Muscle layer of duodenum (tissue), 2 donors: ENCODE results near the gene DYNC2H1.

Experiments used
- H3K27ac ChIP-seq: one replicate; pipeline ENCODE4 v1.7.0; 2013; ENCODE audit warnings: mild to moderate bottlenecking, low read length
- H3K27me3 ChIP-seq: one replicate; pipeline ENCODE4 v1.7.0; 2013; ENCODE audit warnings: low read depth, mild to moderate bottlenecking, control low read depth, low read length
- H3K36me3 ChIP-seq, 2 donors: one replicate each; pipeline ENCODE4 v1.7.0; 2013; ENCODE audit warnings: low read length in 2 of 2, control low read depth in 1 of 2, mild to moderate bottlenecking in 1 of 2; ENCODE audit not compliant: insufficient read depth in 2 of 2, control insufficient read depth in 1 of 2
- H3K4me1 ChIP-seq, 2 donors: one replicate each; pipeline ENCODE4 v1.7.0; 2013; ENCODE audit warnings: low read length in 2 of 2, mild to moderate bottlenecking in 2 of 2, control low read depth in 1 of 2, moderate library complexity in 1 of 2; ENCODE audit not compliant: insufficient read depth in 2 of 2, control insufficient read depth in 1 of 2
- H3K4me3 ChIP-seq, 2 donors: one replicate each; pipeline ENCODE4 v1.7.0; 2013; ENCODE audit warnings: low read length in 2 of 2, low read depth in 1 of 2, mild to moderate bottlenecking in 1 of 2
- H3K9me3 ChIP-seq, 2 donors: one replicate each; pipeline ENCODE4 v1.7.0; 2013; ENCODE audit warnings: low read length in 2 of 2, control low read depth in 1 of 2, mild to moderate bottlenecking in 1 of 2; ENCODE audit not compliant: control insufficient read depth in 1 of 2
- donor health status: healthy.

The DYNC2H1 gene

DNA sequence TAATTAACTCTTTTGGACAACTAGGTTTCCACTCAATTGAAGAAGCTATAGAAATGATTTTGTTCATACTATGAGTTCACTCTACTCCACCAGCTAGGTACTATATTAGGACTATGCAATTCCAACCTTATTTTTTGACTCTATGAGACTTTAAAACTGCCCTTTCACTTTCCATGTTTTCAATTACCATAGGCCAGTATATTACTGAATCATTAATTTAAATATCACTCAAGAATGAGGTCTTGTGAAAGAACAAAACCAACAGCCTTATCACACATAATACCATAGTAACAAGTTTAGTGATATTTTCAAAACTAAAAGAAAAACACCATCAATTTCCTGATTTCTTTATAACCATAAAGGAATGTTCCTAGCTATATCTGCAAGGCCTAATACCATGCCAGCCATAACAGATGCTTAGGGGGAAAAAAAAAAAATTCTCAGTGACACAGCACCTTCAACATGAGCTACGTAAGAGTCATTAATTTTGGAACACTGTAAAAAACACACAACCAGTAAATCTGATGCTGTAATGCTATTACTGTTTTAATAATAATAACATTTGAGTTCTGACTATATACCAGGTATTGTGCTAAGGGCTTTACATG is 23.4 kb upstream of the DYNC2H1 start:
- no peaks in the 10 kb centered on the region for H3K27me3 ChIP-seq
- H3K9me3 ChIP-seq = no peaks in the 10 kb centered on the region
- H3K36me3 ChIP-seq = peaks cover 4 to 8% of the 10 kb centered on the region in 2 donors
- no peak overlapping the region for H3K27ac ChIP-seq
- H3K4me1 ChIP-seq = peaks cover 0 to 13% of the 10 kb centered on the region in 2 donors
- H3K4me3 ChIP-seq = no peak overlapping the region

DNA sequence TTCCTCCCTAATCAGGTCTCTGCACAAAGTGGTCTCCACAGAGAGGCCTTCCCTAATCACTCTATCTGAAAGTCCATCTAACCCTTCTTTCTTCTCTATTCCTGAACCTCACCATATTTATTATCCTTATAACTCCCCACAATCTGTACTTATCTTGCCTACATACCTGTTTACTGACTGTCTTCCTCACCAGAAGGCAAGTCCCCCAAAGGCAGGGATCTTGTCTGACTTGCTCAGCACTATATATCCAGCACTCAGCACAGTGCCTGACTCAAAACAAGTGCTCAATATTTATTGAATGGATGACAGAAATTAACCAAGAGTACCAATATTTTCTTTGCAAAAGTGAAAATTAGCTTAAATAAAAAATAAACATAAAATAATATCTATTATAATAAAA is 22.8 kb upstream of the DYNC2H1 start:
- Histone ChIP-seq H3K4me3 (no peak overlapping the region), H3K27ac (no peak overlapping the region), H3K9me3 (no peaks in the 10 kb centered on the region), H3K4me1 (peaks cover 0 to 16% of the 10 kb centered on the region in 2 donors), H3K27me3 (no peaks in the 10 kb centered on the region), H3K36me3 (peaks cover 4 to 8% of the 10 kb centered on the region in 2 donors)

GRCh38 chr11:103091064-103091800 is 18.0 kb upstream of the DYNC2H1 start:
- H3K4me1 ChIP-seq = peaks cover 0 to 21% of the 10 kb centered on the region in 2 donors
- peak overlapping the region; percentile 78 for H3K27ac ChIP-seq
- peak overlapping the region; percentile 81 to 98 for H3K4me3 ChIP-seq
- H3K36me3 ChIP-seq = no peaks in the 10 kb centered on the region
- H3K27me3 ChIP-seq = no peaks in the 10 kb centered on the region
- no peaks in the 10 kb centered on the region for H3K9me3 ChIP-seq

- Histone ChIP-seq H3K27ac (peak within 1 kb of the TSS; percentile 78), H3K36me3 (no peaks in the 10 kb centered on the region), H3K9me3 (no peaks in the 10 kb centered on the region), H3K27me3 (no peaks in the 10 kb centered on the region), H3K4me1 (peaks cover 0 to 21% of the 10 kb centered on the region in 2 donors), H3K4me3 (peak within 1 kb of the TSS; percentile 81 to 98)
Observed at GRCh38 chr11:103091801-103092524, 17.3 kb upstream of the DYNC2H1 start, which contains the start of gene DCUN1D5. DCUN1D5 (minus strand) TSS chr11:103092160; CDS start chr11:103091872, 288 bp downstream.

GRCh38 chr11:103097279-103097678 is 11.9 kb upstream of the DYNC2H1 start:
- Histone ChIP-seq H3K27me3 (no peaks in the 10 kb centered on the region), H3K36me3 (no peaks in the 10 kb centered on the region)

GRCh38 chr11:103109818-103110388 is 677 bp downstream of the DYNC2H1 start:
- Histone ChIP-seq H3K27ac (peak overlapping the region; percentile 73), H3K9me3 (no peaks in the 10 kb centered on the region), H3K36me3 (peaks cover 4 to 7% of the 10 kb centered on the region in 2 donors), H3K4me1 (peaks cover 0 to 6% of the 10 kb centered on the region in 2 donors), H3K4me3 (peak overlapping the region; percentile 94 to 98), H3K27me3 (no peaks in the 10 kb centered on the region)

More at GRCh38 chr11:103097279-103097678, 11.9 kb upstream of the DYNC2H1 start:
- Histone ChIP-seq H3K4me3 (no peak overlapping the region), H3K9me3 (no peaks in the 10 kb centered on the region), H3K27ac (no peak overlapping the region), H3K4me1 (peaks cover 0 to 5% of the 10 kb centered on the region in 2 donors)

GRCh38 chr11:103110391-103110790 is 1.2 kb downstream of the DYNC2H1 start:
- Histone ChIP-seq H3K4me3 (peak overlapping the region; percentile 94 to 98), H3K9me3 (no peaks in the 10 kb centered on the region), H3K4me1 (peaks cover 0 to 6% of the 10 kb centered on the region in 2 donors), H3K36me3 (peaks cover 4 to 8% of the 10 kb centered on the region in 2 donors), H3K27me3 (no peaks in the 10 kb centered on the region), H3K27ac (no peak overlapping the region)

DNA sequence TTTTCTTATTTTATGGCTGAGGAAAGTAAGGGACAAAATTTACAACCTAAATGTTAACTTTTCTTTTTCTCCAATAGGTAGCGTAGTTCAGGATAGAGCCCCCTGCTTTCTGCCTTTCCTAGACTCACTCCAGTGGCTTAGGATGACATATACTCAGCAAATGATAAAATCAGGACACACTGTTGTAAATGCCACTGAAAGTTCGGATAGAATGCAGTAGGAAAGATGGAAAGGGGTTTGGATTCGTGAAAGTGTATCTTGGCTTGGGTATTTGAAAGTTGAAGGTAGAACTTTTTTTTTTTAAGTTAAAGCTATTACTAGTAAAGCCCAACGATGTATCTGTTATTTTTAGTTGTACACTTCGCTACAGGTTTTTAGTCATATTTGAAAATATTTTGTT is 2.2 kb downstream of the DYNC2H1 start:
- Histone ChIP-seq H3K4me3 (no peak overlapping the region), H3K36me3 (peaks cover 4 to 8% of the 10 kb centered on the region in 2 donors), H3K27ac (no peak overlapping the region), H3K4me1 (peaks cover 0 to 6% of the 10 kb centered on the region in 2 donors), H3K27me3 (no peaks in the 10 kb centered on the region), H3K9me3 (no peaks in the 10 kb centered on the region)

GRCh38 chr11:103112364-103112763 is 3.1 kb downstream of the DYNC2H1 start:
- Histone ChIP-seq H3K4me1 (peaks cover 0 to 6% of the 10 kb centered on the region in 2 donors), H3K36me3 (peaks cover 4 to 8% of the 10 kb centered on the region in 2 donors)

GRCh38 chr11:103114836-103115235 is 5.6 kb downstream of the DYNC2H1 start:
- Histone ChIP-seq H3K4me3 (no peak overlapping the region), H3K4me1 (peaks cover 0 to 6% of the 10 kb centered on the region in 2 donors), H3K36me3 (peaks cover 8 to 17% of the 10 kb centered on the region in 2 donors), H3K9me3 (no peaks in the 10 kb centered on the region), H3K27me3 (no peaks in the 10 kb centered on the region), H3K27ac (no peak overlapping the region)

More at GRCh38 chr11:103112364-103112763, 3.1 kb downstream of the DYNC2H1 start:
- Histone ChIP-seq H3K27me3 (no peaks in the 10 kb centered on the region), H3K9me3 (no peaks in the 10 kb centered on the region), H3K27ac (no peak overlapping the region), H3K4me3 (no peak overlapping the region)

- Histone ChIP-seq H3K27me3 (no peaks in the 10 kb centered on the region), H3K4me3 (no peak overlapping the region), H3K4me1 (no peaks in the 10 kb centered on the region), H3K27ac (no peak overlapping the region), H3K36me3 (peaks cover 5 to 22% of the 10 kb centered on the region in 2 donors), H3K9me3 (no peaks in the 10 kb centered on the region)
Observed at GRCh38 chr11:103125462-103125861, 16.2 kb downstream of the DYNC2H1 start.
